Activated CD8-positive, alpha-beta memory T cell treated with anti-CD3 and anti-CD28 coated beads, Interleukin-2, amount 50 U/mL, for 24 hours (primary cell): Measurements from ENCODE around the gene RRP15.

ENCODE experiments used
- DNase-seq: peaks from one replicate; pipeline ENCODE4 v3.0.0-alpha.2; 2020; ENCODE audit errors: extremely low read depth

The RRP15 gene

GRCh38 chr1:218361298-218362065 is 76.4 kb downstream of the RRP15 start:
- no peak for DNase-seq

- no peak for DNase-seq
These were observed 77.5 kb downstream of the RRP15 start for GRCh38 chr1:218362418-218363076.

- DNase-seq = no peak
These were observed 78.0 kb downstream of the RRP15 start for GRCh38 chr1:218363141-218363540.

GRCh38 chr1:218364028-218364710 is 79.1 kb downstream of the RRP15 start:
- DNase-seq = no peak

- no peak for DNase-seq
These were observed 80.3 kb downstream of the RRP15 start for GRCh38 chr1:218365226-218365999.

GRCh38 chr1:218366322-218367052 is 81.4 kb downstream of the RRP15 start:
- no peak for DNase-seq

GRCh38 chr1:218367118-218367517 is 82.0 kb downstream of the RRP15 start:
- DNase-seq = no peak

- DNase-seq = no peak
These were observed 83.6 kb downstream of the RRP15 start for GRCh38 chr1:218368686-218369085.

GRCh38 chr1:218369688-218370511 is 84.8 kb downstream of the RRP15 start:
- DNase-seq = no peak

- DNase-seq = no peak
These were observed 87.0 kb downstream of the RRP15 start for GRCh38 chr1:218371927-218372672.

- DNase-seq = no peak
These were observed 89.6 kb downstream of the RRP15 start for GRCh38 chr1:218374401-218375353.

- no peak for DNase-seq
These were observed 91.6 kb downstream of the RRP15 start for GRCh38 chr1:218376722-218377121.

- DNase-seq = peak; percentile 53
These were observed 92.1 kb downstream of the RRP15 start for GRCh38 chr1:218377143-218377660.

GRCh38 chr1:218380125-218380977 is 95.3 kb downstream of the RRP15 start:
- DNase-seq = no peak

GRCh38 chr1:218382261-218382660 is 97.2 kb downstream of the RRP15 start:
- DNase-seq = no peak

- no peak for DNase-seq
These were observed 98.0 kb downstream of the RRP15 start for GRCh38 chr1:218383051-218383450.

GRCh38 chr1:218383681-218384080 is 98.6 kb downstream of the RRP15 start:
- no peak for DNase-seq
